ENCODE results near the gene PLEKHA5. TPM values are rescaled to one million over a fixed set of nuclear protein-coding genes. Genes with fewer than 3 reads are reported as not detected.

Gene PLEKHA5
- total and polyA plus RNA-seq, 2 donors from 2014 or later = 26.6 to 52.9 TPM

GRCh38 chr12:19142499-19142898 lies 13.0 kb downstream of the PLEKHA5 start:
- TF ChIP-seq CTCF (IDR thresholded peaks at IDR 0.05; ENCODE audit: borderline replicate concordance, extremely low read depth, insufficient read depth) = no peak
- Histone ChIP-seq H3K36me3 (ENCODE audit: control insufficient read depth in 2 of 3, insufficient read depth in 3 of 3, low read length in 3 of 3) (no peaks in the 10 kb centered on the region), H3K4me3 (ENCODE audit: low read length in 3 of 3) (no peak overlapping the region), H3K9me3 (ENCODE audit: control insufficient read depth in 2 of 3, insufficient read depth in 1 of 3, low read length in 3 of 3) (no peaks in the 10 kb centered on the region), H3K27ac (ENCODE audit: low read depth in 2 of 2, low read length in 2 of 2) (no peak overlapping the region), H3K27me3 (ENCODE audit: control insufficient read depth, insufficient read depth, low read length) (no peaks in the 10 kb centered on the region), H3K4me1 (ENCODE audit: control insufficient read depth in 2 of 3, insufficient read depth in 2 of 3, low read depth in 1 of 3, low read length in 3 of 3) (peaks cover 0 to 19% (median 7%) of the 10 kb centered on the region in 3 donors), H3K9ac (ENCODE audit: low read length in 3 of 3) (no peak overlapping the region)
- peak; percentile 23 for FAIRE-seq
- DNase-seq = no peak
- intact Hi-C loops (cut with DNase I) = no loop called here

- Histone ChIP-seq H3K4me1 (ENCODE audit: control insufficient read depth in 2 of 3, insufficient read depth in 2 of 3, low read depth in 1 of 3, low read length in 3 of 3) (peaks cover 0 to 13% (median 7%) of the 10 kb centered on the region in 3 donors), H3K9ac (ENCODE audit: low read length in 3 of 3) (no peak overlapping the region), H3K4me3 (ENCODE audit: low read length in 3 of 3) (no peak overlapping the region), H3K27ac (ENCODE audit: low read depth in 2 of 2, low read length in 2 of 2) (no peak overlapping the region), H3K9me3 (ENCODE audit: control insufficient read depth in 2 of 3, insufficient read depth in 1 of 3, low read length in 3 of 3) (no peaks in the 10 kb centered on the region), H3K27me3 (ENCODE audit: control insufficient read depth, insufficient read depth, low read length) (no peaks in the 10 kb centered on the region), H3K36me3 (ENCODE audit: control insufficient read depth in 2 of 3, insufficient read depth in 3 of 3, low read length in 3 of 3) (no peaks in the 10 kb centered on the region)
- no peak for DNase-seq
- TF ChIP-seq CTCF (IDR thresholded peaks at IDR 0.05; ENCODE audit: borderline replicate concordance, extremely low read depth, insufficient read depth) = no peak
- FAIRE-seq = no peak
- intact Hi-C loops (cut with DNase I) = no loop called here
These were observed 14.8 kb downstream of the PLEKHA5 start for GRCh38 chr12:19144287-19144686.

GRCh38 chr12:19144985-19145384 lies 15.5 kb downstream of the PLEKHA5 start:
- intact Hi-C loops (cut with DNase I) = no loop called here
- peaks cover 0 to 9% (median 7%) of the 10 kb centered on the region in 3 donors for H3K4me1 ChIP-seq (ENCODE audit: control insufficient read depth in 2 of 3, insufficient read depth in 2 of 3, low read depth in 1 of 3, low read length in 3 of 3)
- no peak overlapping the region for H3K27ac ChIP-seq (ENCODE audit: low read depth in 2 of 2, low read length in 2 of 2)
- TF ChIP-seq CTCF (IDR thresholded peaks at IDR 0.05; ENCODE audit: borderline replicate concordance, extremely low read depth, insufficient read depth) = no peak
- no peak overlapping the region for H3K9ac ChIP-seq (ENCODE audit: low read length in 3 of 3)
- FAIRE-seq = no peak
- H3K9me3 ChIP-seq (ENCODE audit: control insufficient read depth in 2 of 3, insufficient read depth in 1 of 3, low read length in 3 of 3) = no peaks in the 10 kb centered on the region
- no peaks in the 10 kb centered on the region for H3K27me3 ChIP-seq (ENCODE audit: control insufficient read depth, insufficient read depth, low read length)
- no peak for DNase-seq
- H3K4me3 ChIP-seq (ENCODE audit: low read length in 3 of 3) = no peak overlapping the region
- H3K36me3 ChIP-seq (ENCODE audit: control insufficient read depth in 2 of 3, insufficient read depth in 3 of 3, low read length in 3 of 3) = no peaks in the 10 kb centered on the region

GRCh38 chr12:19148860-19149259 lies 19.3 kb downstream of the PLEKHA5 start:
- FAIRE-seq (no peak), DNase-seq (no peak)
- Histone ChIP-seq H3K27me3 (ENCODE audit: control insufficient read depth, insufficient read depth, low read length) (no peaks in the 10 kb centered on the region), H3K4me1 (ENCODE audit: control insufficient read depth in 2 of 3, insufficient read depth in 2 of 3, low read depth in 1 of 3, low read length in 3 of 3) (peaks cover 0 to 18% (median 2%) of the 10 kb centered on the region in 3 donors), H3K9me3 (ENCODE audit: control insufficient read depth in 2 of 3, insufficient read depth in 1 of 3, low read length in 3 of 3) (no peaks in the 10 kb centered on the region), H3K36me3 (ENCODE audit: control insufficient read depth in 2 of 3, insufficient read depth in 3 of 3, low read length in 3 of 3) (no peaks in the 10 kb centered on the region), H3K27ac (ENCODE audit: low read depth in 2 of 2, low read length in 2 of 2) (no peak overlapping the region), H3K9ac (ENCODE audit: low read length in 3 of 3) (no peak overlapping the region), H3K4me3 (ENCODE audit: low read length in 3 of 3) (no peak overlapping the region)
- intact Hi-C loops (cut with DNase I) = no loop called here
- TF ChIP-seq CTCF (IDR thresholded peaks at IDR 0.05; ENCODE audit: borderline replicate concordance, extremely low read depth, insufficient read depth) = no peak

Measured in kidney (tissue), 14 donors.